Endothelial cell (in vitro differentiated cells): ENCODE data around the gene ZNF865. TPM values are rescaled to one million over a fixed set of nuclear protein-coding genes. Genes with fewer than 3 reads are reported as not detected.

Experiments used
- DNase-seq: peaks from one replicate; pipeline ENCODE4 v3.0.0; 2021; ENCODE audit warnings: low spot score
- H3K27ac Mint-ChIP-seq: one replicate; pipeline ENCODE4 v1.8.0; 2021; ENCODE audit warnings: mixed read lengths, inconsistent platforms; ENCODE audit not compliant: unreplicated experiment
- H3K27me3 Mint-ChIP-seq: one replicate; pipeline ENCODE4 v1.8.0; 2021; ENCODE audit warnings: mild to moderate bottlenecking, moderate library complexity, mixed read lengths, inconsistent platforms; ENCODE audit not compliant: unreplicated experiment
- H3K36me3 Mint-ChIP-seq: one replicate; pipeline ENCODE4 v1.8.0; 2021; ENCODE audit warnings: mild to moderate bottlenecking, low read depth, mixed read lengths, inconsistent platforms; ENCODE audit not compliant: unreplicated experiment
- H3K4me1 Mint-ChIP-seq: one replicate; pipeline ENCODE4 v1.8.0; 2021; ENCODE audit warnings: mild to moderate bottlenecking, mixed read lengths, inconsistent platforms; ENCODE audit not compliant: unreplicated experiment
- H3K4me3 Mint-ChIP-seq: one replicate; pipeline ENCODE4 v1.8.0; 2021; ENCODE audit warnings: mild to moderate bottlenecking, mixed read lengths, inconsistent platforms; ENCODE audit not compliant: unreplicated experiment
- H3K9me3 Mint-ChIP-seq: one replicate; pipeline ENCODE4 v1.8.0; 2021; ENCODE audit warnings: mixed read lengths, inconsistent platforms; ENCODE audit not compliant: unreplicated experiment
- total RNA-seq: library from RNA; stranded (reverse); fragmentation: NEBNext Ultra II Directional; extraction: Animal tissue kit (Norgen Biotek cat#: 25700); gene quantifications from one replicate; pipeline ENCODE4 v1.2.1, GENCODE V29; 2021; ENCODE audit not compliant: unreplicated experiment
- TF ChIP-seq, protein P1 (sequence below): fragments of 200-600 bp; sonication (generic); IDR thresholded peaks from one replicate; pipeline ENCODE4 v1.5.0; 2021; ENCODE audit warnings: antibody characterized with exemption; ENCODE audit not compliant: unreplicated experiment

Gene ZNF865
- total RNA-seq, 1 donor from 2014 or later: 14.5 TPM

DNA sequence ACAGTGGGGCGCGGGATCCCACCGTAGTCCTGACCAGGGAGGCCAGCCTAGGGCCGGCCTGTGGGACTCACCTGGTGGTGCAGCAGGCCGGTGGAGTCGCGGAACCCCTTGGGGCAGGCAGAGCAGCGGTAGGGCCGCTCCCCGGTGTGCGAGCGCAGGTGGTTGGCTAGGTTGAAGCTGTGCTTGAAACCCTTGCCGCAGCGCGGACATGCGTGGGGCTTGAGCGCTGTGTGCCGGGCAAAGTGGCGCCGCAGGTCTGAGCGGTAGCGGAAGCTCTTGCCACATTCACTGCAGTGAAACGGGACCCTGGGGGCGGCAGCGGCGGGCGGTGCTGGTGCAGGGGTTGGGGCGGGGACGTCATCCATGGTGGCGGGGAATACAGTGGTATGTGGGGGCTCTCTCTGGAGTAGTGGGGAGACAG, 7.9 kb upstream of the ZNF865 start:
- no peak overlapping the region for H3K27ac Mint-ChIP-seq
- peaks cover 9% of the 10 kb centered on the region for H3K4me1 Mint-ChIP-seq
- TF ChIP-seq, protein P1, sequence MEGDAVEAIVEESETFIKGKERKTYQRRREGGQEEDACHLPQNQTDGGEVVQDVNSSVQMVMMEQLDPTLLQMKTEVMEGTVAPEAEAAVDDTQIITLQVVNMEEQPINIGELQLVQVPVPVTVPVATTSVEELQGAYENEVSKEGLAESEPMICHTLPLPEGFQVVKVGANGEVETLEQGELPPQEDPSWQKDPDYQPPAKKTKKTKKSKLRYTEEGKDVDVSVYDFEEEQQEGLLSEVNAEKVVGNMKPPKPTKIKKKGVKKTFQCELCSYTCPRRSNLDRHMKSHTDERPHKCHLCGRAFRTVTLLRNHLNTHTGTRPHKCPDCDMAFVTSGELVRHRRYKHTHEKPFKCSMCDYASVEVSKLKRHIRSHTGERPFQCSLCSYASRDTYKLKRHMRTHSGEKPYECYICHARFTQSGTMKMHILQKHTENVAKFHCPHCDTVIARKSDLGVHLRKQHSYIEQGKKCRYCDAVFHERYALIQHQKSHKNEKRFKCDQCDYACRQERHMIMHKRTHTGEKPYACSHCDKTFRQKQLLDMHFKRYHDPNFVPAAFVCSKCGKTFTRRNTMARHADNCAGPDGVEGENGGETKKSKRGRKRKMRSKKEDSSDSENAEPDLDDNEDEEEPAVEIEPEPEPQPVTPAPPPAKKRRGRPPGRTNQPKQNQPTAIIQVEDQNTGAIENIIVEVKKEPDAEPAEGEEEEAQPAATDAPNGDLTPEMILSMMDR: no peak
- no peaks in the 10 kb centered on the region for H3K9me3 Mint-ChIP-seq
- H3K36me3 Mint-ChIP-seq: peaks cover 30% of the 10 kb centered on the region
- DNase-seq: no peak
- no peak overlapping the region for H3K4me3 Mint-ChIP-seq
- H3K27me3 Mint-ChIP-seq: peaks cover 19% of the 10 kb centered on the region

DNA sequence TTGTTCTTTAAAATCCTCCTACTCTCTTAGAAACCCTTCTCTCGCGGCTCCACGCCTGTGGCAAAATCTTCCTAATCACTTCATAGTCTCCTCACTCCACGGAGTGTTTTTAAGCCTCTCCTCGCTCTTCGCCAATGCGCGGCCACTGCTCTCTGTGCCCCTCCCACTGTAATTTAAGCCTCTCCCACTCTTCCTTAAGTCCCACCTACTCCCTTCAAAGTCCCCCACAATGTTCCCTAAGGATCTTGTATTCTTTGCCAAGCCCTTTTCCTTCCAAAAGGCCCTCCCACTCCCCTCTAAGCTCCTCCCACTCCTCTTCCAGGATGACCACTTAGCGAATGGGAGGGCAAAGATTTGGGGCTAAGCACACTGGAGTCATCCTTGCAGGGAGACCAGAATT, 7.4 kb upstream of the ZNF865 start:
- Mint-ChIP-seq H3K4me1 (peaks cover 9% of the 10 kb centered on the region), H3K4me3 (peak overlapping the region; percentile 86), H3K36me3 (peaks cover 30% of the 10 kb centered on the region), H3K27ac (peak overlapping the region; percentile 94), H3K27me3 (peaks cover 19% of the 10 kb centered on the region), H3K9me3 (no peaks in the 10 kb centered on the region)
- TF ChIP-seq, protein P1: no peak
- DNase-seq: no peak

DNA sequence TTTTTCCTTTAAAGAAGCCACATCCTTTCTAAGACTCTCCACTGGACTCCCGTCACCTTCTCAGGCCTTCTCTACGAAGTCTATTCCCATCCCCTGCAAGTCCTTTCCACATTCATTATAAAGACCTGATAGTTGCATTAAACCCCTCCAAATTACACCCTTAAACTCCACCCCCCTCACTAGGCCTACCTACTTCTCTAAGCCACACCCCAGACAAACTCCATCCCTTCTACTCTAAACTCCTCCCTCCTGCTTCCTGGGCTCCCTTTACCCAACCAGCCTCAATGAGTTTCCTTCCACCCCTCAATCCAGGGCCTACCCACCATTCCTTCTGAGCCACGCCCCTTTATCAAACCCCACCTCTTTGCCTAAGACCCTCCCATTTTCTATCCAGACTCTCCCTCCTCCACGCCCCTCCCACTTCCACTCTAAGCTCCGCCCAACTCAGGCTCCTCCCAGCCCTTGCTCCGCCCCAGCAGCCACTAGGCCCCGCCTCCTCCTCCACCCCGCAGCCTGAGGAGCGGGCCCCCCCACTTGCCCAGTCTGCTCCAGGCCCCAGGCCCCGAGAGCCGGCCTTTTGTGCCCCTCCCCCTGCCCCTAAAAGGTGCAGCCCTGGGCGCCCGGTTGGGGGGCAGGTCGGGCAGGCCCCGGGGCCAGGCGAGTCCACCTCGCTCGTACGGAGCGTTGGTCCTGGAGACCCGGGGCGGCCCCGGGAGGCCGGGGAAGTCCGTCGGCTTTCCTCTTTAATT, 6.6 kb upstream of the ZNF865 start:
- peak overlapping the region; percentile 99 for H3K27ac Mint-ChIP-seq
- H3K27me3 Mint-ChIP-seq: peaks cover 24% of the 10 kb centered on the region
- TF ChIP-seq, protein P1: no peak
- H3K4me3 Mint-ChIP-seq: peak overlapping the region; percentile 97
- DNase-seq: peak; percentile 98
- H3K9me3 Mint-ChIP-seq: no peaks in the 10 kb centered on the region
- H3K4me1 Mint-ChIP-seq: peaks cover 9% of the 10 kb centered on the region
- H3K36me3 Mint-ChIP-seq: peaks cover 30% of the 10 kb centered on the region

GRCh38 chr19:55599468-55599841, 6.0 kb upstream of the ZNF865 start, which contains the start of gene FIZ1:
Gene FIZ1, minus strand, starts transcription at chr19:55599517. Its CDS starts 1,652 bp downstream, at chr19:55597865.
- Mint-ChIP-seq H3K27ac (peak within 1 kb of the TSS; percentile 99), H3K4me1 (peaks cover 10% of the 10 kb centered on the region)
- peak; percentile 94 for DNase-seq

More at GRCh38 chr19:55599468-55599841, 6.0 kb upstream of the ZNF865 start, which contains the start of gene FIZ1:
- Mint-ChIP-seq H3K27me3 (peaks cover 28% of the 10 kb centered on the region), H3K9me3 (no peaks in the 10 kb centered on the region), H3K36me3 (peaks cover 30% of the 10 kb centered on the region), H3K4me3 (peak within 1 kb of the TSS; percentile 97)
- TF ChIP-seq, protein P1: no peak
